Activated CD4-positive, alpha-beta T cell treated with anti-CD3 and anti-CD28 coated beads, Interleukin-2, amount 50 U/mL, for 24 hours (primary cell): ENCODE results near the gene UCP2.
"Not testable (repeated sequence)": the region's sequence is repeated elsewhere in the genome, so short reads cannot be mapped to it uniquely, and the experiment has no call there.

Experiments used
- DNase-seq, 2 donors: peaks; one replicate each; pipeline ENCODE4 v3.0.0-alpha.2; 2020; ENCODE audit warnings: low read depth in 1 of 2, low spot score in 1 of 2

Gene UCP2

DNA sequence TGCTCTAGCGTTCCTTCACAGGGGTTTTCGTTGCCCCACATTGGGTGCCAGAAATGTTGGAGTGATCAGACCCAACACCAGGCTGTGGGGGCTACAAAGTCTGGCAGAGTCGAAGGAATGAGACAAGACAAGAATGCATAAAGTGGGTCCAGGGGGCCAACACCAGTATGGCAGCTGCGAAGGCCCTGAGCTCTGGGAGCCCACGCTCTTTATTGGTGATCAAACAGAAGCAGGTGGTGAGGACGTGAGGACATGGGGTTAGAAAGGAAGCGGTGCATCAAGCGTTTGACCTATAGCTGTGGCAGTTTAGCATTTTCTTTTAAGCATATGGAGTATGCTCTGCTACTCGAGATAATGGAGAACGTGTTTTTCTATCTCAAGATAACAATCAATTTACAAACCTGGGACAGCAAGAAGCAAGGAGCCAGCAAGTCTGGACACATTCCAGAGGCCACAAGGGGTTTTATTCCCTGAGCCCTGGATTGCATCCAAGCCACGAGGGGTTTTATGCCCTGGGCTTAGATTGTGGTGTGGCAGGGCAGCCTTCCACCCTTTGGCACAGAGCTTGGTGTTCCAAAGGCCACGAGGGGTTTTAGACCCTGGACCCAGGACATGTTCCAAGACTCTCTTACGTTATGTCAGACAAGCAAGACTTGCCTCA lies 35.7 kb downstream of the UCP2 start:
- no peak for DNase-seq

DNA sequence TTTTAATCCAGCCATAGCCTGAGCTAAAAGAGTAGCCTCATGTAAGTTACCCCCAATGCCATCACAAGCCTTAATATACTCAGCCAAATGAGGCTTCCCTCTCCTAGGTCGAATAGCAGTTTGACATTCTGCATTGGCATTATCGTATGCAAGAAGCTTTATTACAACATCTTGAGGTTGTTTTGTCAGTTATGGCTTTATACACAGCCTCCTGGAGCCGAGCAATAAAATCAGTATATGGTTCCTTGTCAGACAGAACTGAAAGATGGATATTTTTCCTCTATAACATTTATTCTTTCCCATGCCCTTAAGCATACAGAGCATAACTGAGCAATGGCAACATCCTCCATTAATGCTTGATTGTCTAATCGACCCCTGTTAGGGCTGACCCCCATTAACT lies 37.2 kb downstream of the UCP2 start:
- no peak for DNase-seq

DNA sequence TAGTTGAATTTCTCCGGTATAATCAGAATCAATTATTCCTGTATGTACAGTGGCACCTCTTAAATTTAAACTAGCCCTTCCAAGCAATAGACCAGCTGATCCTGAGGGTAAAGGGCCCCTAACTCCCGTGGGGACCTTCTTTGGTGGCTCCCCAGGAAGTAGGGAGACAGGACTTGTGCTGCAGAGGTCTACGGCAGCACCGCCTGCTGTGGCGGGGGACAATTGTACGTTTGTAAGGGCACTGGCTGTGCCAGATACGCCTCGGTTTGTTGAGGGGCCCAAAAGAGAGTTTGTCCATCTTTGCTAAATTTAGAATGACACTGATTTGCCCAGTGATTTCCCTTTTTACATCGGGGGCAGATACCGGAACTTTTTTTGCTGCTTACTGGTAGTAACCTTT lies 37.7 kb downstream of the UCP2 start:
- DNase-seq = no peak

DNA sequence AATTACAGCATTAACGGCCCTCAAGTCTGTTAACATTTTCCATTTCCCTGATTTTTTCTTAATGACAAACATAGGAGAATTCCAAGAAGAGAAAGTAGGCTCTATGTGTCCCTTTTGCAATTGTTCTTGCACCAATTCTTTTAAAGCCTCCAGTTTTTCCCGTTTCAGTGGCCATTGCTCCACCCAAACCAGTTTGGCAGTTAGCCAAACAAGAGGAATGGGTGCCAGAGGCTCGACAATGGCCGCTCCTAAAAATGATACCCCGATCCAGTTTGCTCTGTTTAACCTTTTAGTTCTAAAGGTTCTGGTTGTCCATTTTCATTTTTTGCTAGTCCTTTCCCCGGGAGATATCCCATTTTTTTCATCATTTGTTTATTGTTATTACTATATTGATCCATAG lies 38.6 kb downstream of the UCP2 start:
- DNase-seq = no peak

DNA sequence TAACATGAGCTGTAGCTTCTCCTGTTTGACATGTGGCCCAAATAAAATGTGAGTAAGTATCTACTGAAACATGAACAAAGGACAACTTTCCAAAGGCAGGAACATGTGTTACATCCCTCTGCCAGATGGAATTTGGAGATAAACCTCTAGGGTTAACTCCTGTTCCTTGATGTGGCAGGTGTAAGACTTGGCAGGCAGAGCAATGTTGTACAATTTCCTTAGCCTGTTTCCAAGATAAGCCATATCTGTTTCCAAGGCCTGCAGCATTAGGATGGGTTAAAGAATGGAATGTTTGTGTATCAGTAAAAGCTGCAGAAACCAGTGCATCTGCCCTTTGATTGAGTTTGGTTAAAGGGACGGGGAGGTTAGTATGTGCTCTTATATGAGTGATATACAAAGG lies 40.6 kb downstream of the UCP2 start:
- DNase-seq = no peak

DNA sequence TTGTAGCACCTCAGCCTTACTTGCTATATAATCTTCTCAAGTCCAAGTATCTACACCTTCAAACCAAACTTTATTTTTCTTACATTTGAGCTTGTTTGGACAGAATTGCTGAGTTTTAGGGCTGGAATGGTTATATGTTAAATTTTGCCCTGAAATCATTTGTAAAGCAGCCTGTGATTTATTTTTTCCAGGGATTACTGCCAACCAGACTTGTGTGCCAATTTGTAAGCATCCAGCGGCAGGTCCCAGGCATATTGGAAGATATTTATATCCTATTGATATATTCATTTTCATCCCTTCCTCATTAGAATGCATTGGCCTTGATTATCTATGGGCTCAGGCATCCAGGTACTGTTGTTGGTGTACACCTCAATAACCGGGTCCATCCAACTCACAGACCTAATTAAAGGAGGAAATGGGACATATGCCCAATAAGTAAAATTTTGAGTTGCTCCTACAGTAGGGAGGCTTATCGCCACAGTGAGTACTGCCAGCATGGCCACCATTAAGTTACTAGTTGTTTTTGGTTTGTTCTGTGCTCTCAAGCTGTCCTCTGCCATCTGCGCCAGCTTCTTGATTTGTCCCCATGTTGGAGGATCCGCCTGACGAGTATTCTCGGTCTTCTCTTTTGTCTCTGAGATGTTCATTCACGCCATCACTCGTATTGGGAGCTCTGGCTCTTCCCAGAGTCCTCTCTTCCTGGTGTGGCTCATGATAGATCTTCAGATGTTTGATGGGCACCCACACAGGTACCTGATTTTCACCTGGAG lies 41.7 kb downstream of the UCP2 start:
- no peak for DNase-seq

DNA sequence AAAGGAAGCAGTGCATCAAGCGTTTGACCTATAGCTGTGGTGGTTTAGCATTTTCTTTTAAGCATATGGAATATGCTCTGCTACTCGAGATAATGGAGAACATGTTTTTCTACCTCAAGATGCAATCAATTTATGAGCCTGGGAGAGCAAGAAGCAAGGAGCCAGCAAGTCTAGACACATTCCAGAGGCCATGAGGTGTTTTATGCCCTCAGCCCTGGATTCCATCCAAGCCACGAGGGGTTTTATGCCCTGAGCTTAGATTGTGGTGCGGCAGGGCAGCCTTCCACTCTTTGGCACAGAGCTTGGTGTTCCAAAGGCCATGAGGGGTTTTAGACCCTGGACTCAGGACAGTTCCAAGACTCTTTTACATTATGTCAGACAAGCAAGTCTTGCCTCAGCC lies 43.5 kb downstream of the UCP2 start:
- no peak for DNase-seq

DNA sequence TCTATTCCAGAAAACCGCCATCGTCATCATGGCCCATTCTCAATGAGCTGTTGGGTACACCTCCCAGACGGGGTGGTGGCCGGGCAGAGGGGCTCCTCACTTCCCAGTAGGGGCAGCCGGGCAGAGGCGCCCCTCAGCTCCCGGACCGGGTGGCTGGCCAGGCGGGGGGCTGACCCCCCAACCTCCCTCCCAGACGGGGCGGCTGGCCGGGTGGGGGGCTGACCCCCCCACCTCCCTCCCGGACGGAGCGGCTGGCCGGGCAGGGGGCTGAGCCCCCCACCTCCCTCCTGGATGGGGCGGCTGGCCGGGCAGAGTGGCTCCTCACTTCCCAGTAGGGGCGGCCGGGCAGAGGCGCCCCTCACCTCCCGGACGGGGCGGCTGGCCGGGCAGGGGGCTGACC lies 46.6 kb downstream of the UCP2 start:
- not testable (repeated sequence) for DNase-seq

DNA sequence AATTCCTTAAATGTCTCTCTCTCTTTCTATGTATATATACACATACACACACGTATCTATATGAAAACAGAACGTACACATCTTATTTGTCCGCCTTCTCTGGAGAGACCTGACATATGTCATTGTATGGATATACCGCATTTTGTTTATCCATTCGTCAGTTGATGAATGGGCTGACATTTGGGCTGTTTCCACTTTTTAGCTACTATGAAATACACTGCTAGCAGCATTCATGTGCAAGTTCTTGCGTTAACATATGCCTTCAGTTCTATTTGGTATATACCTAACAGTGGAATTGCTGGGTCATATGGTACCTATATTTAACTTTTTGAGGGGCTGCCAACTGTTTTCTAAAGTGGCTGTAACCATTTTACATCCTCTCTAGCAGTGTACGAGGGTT lies 49.9 kb downstream of the UCP2 start:
- DNase-seq = no peak

DNA sequence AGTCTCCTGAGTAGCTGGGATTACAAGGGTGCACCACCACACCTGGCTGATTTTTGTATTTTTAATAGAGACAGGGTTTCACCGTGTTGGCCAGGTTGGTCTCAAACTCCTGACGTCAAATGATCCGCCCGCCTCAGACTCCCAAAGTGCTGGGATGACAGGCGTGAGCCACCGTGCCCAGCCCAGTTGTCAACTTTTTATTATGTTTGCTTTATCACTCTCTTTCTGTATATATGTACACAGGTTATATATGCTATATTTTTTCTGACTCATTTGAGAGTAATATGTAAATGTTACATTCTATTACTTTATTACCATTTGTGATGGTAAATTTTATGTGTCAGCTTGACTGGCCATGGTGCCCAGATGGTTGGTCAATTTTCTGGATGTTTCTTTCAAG lies 50.7 kb downstream of the UCP2 start:
- DNase-seq = no peak

DNA sequence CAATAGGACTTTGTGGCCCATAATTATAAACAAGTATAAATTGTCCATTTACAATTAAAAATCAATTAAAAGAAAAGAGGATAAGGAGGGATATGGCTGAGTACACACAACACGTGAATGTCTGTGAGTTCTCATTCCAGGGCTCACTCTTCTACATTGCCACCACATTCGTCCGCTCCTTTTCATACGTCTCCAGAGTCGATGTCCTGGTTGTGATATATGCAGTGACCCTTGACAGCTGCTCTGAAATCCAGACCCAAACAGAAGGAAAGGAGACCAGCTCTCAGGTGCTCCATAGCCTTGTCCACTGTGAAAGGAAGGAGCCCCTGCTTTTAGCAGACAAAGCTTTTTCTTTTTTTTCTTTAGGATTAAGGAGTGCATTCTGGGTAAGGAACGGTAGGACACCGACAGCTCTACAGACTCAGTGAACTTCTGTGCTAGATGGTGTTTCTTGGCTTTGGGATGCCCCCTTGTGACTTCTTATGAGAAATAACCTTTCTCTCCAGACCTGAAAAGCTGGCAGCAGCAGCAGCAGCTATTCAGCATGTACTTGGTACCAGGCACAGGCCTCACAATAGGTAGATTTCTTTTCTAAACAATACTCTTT lies 51.5 kb downstream of the UCP2 start:
- no peak for DNase-seq

DNA sequence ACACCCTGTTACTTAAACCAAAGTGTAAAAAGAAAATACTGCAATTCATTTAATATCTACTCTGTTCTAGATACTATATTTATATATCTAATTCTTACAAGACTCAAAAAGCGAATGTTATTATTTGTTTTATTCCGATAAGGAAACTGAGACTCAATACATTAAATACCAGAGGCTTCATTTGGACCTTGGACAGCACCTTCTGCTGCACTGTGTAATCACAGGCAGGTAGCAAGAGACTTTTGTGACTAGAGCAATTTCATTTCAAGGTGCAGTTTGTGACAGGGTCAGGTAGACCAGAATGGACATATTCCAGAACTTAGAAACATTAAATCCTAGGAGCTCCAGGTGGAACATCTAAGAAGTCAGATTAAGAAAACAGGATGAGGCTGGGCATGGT lies 53.3 kb downstream of the UCP2 start:
- no peak for DNase-seq
